DND-41 (cell line): ENCODE data around the gene TP53BP1.

Experiments used
- EZH2 ChIP-seq: IDR thresholded peaks from 3 replicates; pipeline ENCODE4 v1.6.1; 2012; ENCODE audit warnings: borderline replicate concordance, low read depth, mild to moderate bottlenecking, moderate library complexity, low read length, inconsistent platforms; ENCODE audit not compliant: severe bottlenecking
- TF ChIP-seq, protein P1 (sequence below): IDR thresholded peaks from 2 replicates; pipeline ENCODE4 v1.5.1; 2012; ENCODE audit warnings: borderline replicate concordance, low read length, moderate library complexity, mild to moderate bottlenecking; ENCODE audit not compliant: poor library complexity, severe bottlenecking; ENCODE audit errors: extremely low read depth

DNA sequence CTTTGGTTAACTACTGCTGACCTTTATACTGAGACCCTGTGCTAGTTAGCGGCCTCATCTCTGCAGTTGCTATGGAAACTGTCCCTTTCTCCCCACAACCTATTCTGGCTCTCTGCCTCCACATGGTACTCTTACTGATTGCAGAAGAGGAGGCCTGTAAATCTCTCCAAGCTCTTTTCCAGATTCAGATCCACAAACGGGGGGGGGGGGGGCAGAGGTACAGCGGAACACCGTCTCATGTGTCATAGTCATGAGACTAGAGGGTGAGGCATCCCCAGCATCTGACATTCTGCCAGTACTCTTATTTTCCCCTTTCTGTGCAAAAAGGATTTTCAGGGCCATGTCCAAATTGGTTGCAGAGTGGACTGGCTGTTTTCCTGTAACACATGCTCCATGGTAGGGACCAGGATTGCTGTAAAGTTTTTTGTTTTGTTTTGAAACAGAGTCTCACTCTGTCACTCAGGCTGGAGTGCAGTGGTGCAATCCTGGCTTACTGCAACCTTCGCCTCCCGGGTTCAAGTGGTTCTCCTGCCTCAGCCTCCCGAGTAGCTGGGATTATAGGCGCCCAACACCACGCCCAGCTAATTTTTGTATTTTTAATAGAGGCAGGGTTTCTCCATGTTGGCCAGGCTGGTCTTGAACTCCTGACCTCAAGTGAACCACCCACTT lies 16.2 kb upstream of the TP53BP1 start:
- TF ChIP-seq, protein P1, sequence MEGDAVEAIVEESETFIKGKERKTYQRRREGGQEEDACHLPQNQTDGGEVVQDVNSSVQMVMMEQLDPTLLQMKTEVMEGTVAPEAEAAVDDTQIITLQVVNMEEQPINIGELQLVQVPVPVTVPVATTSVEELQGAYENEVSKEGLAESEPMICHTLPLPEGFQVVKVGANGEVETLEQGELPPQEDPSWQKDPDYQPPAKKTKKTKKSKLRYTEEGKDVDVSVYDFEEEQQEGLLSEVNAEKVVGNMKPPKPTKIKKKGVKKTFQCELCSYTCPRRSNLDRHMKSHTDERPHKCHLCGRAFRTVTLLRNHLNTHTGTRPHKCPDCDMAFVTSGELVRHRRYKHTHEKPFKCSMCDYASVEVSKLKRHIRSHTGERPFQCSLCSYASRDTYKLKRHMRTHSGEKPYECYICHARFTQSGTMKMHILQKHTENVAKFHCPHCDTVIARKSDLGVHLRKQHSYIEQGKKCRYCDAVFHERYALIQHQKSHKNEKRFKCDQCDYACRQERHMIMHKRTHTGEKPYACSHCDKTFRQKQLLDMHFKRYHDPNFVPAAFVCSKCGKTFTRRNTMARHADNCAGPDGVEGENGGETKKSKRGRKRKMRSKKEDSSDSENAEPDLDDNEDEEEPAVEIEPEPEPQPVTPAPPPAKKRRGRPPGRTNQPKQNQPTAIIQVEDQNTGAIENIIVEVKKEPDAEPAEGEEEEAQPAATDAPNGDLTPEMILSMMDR: no peak
- TF ChIP-seq EZH2: no peak
